Measurements from ENCODE around the gene ELMO3. TPM values are rescaled to one million over a fixed set of nuclear protein-coding genes. Genes with fewer than 3 reads are reported as not detected.

The ELMO3 gene
- total and polyA plus RNA-seq, 2 of the 13 experiments (the other 11 are each of a cell fraction or from before 2014, with no cell fraction given), result 2.6 to 4.0 TPM

DNA sequence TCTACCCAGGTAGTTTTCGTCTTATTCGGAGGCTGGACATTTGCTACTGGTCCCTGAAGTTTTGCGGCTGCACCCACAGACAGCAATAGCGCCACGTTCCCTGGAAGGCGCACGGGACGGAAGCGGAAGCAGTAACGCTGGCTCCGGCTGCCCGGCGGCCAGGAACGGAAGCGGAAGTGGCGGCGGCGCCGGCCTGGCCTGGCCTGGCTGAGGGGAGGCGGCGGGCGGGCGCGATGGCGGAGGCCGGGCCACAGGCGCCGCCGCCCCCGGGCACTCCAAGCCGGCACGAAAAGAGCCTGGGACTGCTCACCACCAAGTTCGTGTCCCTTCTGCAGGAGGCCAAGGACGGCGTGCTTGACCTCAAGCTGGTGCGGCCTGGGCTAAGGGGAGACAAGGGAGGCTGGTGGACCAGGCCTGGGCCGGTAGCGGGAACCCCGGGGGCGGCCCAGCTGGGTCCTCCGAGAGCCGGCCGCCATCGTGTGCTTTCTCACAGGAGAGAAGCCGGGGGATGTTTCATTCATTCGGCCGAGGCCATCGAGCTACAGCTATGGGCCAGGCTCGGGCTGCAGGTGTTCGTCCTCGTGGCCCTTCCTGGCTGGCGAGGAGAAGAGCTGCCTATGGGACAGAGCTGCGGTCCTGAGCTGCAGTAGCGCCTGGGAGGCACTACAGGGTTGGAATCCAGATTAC, 6.8 kb upstream of the ELMO3 start, which contains the start of gene E2F4 (continued):
- TF ChIP-seq, protein P1, sequence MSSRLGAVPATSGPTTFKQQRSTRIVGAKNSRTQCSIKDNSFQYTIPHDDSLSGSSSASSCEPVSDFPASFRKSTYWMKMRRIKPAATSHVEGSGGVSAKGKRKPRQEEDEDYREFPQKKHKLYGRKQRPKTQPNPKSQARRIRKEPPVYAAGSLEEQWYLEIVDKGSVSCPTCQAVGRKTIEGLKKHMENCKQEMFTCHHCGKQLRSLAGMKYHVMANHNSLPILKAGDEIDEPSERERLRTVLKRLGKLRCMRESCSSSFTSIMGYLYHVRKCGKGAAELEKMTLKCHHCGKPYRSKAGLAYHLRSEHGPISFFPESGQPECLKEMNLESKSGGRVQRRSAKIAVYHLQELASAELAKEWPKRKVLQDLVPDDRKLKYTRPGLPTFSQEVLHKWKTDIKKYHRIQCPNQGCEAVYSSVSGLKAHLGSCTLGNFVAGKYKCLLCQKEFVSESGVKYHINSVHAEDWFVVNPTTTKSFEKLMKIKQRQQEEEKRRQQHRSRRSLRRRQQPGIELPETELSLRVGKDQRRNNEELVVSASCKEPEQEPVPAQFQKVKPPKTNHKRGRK (CRISPR knock-in tag; IDR thresholded peaks at IDR 0.05), result no peak
- TF ChIP-seq CCAR2 (optimal IDR thresholded peaks at IDR 0.05; ENCODE audit: low read depth, low read length) (no peak), PRDM15 (CRISPR knock-in tag; IDR thresholded peaks at IDR 0.05) (no peak; the same call in 1 of the 2 replicates), ZNF674 (CRISPR knock-in tag; IDR thresholded peaks at IDR 0.05; ENCODE audit: low read depth) (no peak), NFE2L1 (CRISPR knock-in tag; IDR thresholded peaks at IDR 0.05; ENCODE audit: borderline replicate concordance) (no peak), FOXK1 (CRISPR knock-in tag; IDR thresholded peaks at IDR 0.05; ENCODE audit: borderline replicate concordance, low read depth) (peak; percentile 82), KLF11 (CRISPR knock-in tag; IDR thresholded peaks at IDR 0.05) (no peak), SUZ12 (IDR thresholded peaks at IDR 0.05; ENCODE audit: low read depth, low read length) (no peak), NFATC3 (CRISPR knock-in tag; IDR thresholded peaks at IDR 0.05) (no peak), ZNF382 (CRISPR knock-in tag; IDR thresholded peaks at IDR 0.05; ENCODE audit: borderline replicate concordance) (no peak), ZNF644 (CRISPR knock-in tag; IDR thresholded peaks at IDR 0.05; ENCODE audit: low read depth) (no peak), XBP1 (CRISPR knock-in tag; IDR thresholded peaks at IDR 0.05) (no peak), SKIL (CRISPR knock-in tag; IDR thresholded peaks at IDR 0.05; ENCODE audit: borderline replicate concordance) (0 out of 2 replicates have a peak, but pooled peaks have one; percentile 8), KMT2A (CRISPR knock-in tag; IDR thresholded peaks at IDR 0.05) (peak; percentile 81), HMG20B (CRISPR knock-in tag; conservative IDR thresholded peaks at IDR 0.05) (no peak)
- TF ChIP-seq, protein P2, sequence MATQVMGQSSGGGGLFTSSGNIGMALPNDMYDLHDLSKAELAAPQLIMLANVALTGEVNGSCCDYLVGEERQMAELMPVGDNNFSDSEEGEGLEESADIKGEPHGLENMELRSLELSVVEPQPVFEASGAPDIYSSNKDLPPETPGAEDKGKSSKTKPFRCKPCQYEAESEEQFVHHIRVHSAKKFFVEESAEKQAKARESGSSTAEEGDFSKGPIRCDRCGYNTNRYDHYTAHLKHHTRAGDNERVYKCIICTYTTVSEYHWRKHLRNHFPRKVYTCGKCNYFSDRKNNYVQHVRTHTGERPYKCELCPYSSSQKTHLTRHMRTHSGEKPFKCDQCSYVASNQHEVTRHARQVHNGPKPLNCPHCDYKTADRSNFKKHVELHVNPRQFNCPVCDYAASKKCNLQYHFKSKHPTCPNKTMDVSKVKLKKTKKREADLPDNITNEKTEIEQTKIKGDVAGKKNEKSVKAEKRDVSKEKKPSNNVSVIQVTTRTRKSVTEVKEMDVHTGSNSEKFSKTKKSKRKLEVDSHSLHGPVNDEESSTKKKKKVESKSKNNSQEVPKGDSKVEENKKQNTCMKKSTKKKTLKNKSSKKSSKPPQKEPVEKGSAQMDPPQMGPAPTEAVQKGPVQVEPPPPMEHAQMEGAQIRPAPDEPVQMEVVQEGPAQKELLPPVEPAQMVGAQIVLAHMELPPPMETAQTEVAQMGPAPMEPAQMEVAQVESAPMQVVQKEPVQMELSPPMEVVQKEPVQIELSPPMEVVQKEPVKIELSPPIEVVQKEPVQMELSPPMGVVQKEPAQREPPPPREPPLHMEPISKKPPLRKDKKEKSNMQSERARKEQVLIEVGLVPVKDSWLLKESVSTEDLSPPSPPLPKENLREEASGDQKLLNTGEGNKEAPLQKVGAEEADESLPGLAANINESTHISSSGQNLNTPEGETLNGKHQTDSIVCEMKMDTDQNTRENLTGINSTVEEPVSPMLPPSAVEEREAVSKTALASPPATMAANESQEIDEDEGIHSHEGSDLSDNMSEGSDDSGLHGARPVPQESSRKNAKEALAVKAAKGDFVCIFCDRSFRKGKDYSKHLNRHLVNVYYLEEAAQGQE (IDR thresholded peaks at IDR 0.05; ENCODE audit: borderline replicate concordance in 1 of 2, low read depth in 1 of 2, low read length in 2 of 2), result no peak
- TF ChIP-seq, protein P3, sequence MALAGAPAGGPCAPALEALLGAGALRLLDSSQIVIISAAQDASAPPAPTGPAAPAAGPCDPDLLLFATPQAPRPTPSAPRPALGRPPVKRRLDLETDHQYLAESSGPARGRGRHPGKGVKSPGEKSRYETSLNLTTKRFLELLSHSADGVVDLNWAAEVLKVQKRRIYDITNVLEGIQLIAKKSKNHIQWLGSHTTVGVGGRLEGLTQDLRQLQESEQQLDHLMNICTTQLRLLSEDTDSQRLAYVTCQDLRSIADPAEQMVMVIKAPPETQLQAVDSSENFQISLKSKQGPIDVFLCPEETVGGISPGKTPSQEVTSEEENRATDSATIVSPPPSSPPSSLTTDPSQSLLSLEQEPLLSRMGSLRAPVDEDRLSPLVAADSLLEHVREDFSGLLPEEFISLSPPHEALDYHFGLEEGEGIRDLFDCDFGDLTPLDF (CRISPR knock-in tag; IDR thresholded peaks at IDR 0.05), result 0 out of 2 replicates have a peak, but pooled peaks have one; percentile 44

All from HepG2 (cell line).